SK-N-SH (cell line): ENCODE results near the gene PFDN1. TPM values are rescaled to one million over a fixed set of nuclear protein-coding genes. Genes with fewer than 3 reads are reported as not detected.

Experiments
- CTCF ChIA-PET: fragments of 300-600, 350-600 bp; formaldehyde crosslinking; extraction: SDS; loops from one replicate; lab custom pipeline; 2021; lab: Yijun Ruan, JAX
- POLR2A ChIA-PET: fragments of 350-600 bp; sonication (Branson Sonifier 250); formaldehyde crosslinking; extraction: SDS; loops from one replicate; lab custom pipeline; 2020; ENCODE audit warnings: antibody characterized with exemption, inconsistent platforms; lab: Yijun Ruan, JAX
- DNase-seq: peaks from one replicate; pipeline ENCODE4 v3.0.0; 2012
- H2AFZ ChIP-seq: fragments of 200-600 bp; sonication (generic); 2 replicates; pipeline ENCODE4 v1.8.1; 2016; ENCODE audit warnings: antibody characterized with exemption, mild to moderate bottlenecking, low read depth
- H3F3A ChIP-seq: fragments of 200-600 bp; sonication (generic); replicated peaks from 2 replicates; pipeline ENCODE3; 2016; ENCODE audit warnings: antibody characterized with exemption, mild to moderate bottlenecking; ENCODE audit not compliant: insufficient read depth
- H3K27ac ChIP-seq, 2 experiments: fragments of 200-500 bp in 1 of 2; fragments of 200-600 bp in 1 of 2; sonication (Bioruptor generic) in 1 of 2; sonication (generic), shearing (Covaris generic) in 1 of 2; 2 replicates each; pipeline versions ENCODE4 v1.5.1 to v1.6.1; 2014 to 2016; ENCODE audit warnings: low read depth in 2 of 2, inconsistent platforms in 1 of 2, low read length in 1 of 2, mild to moderate bottlenecking in 1 of 2, mixed read lengths in 1 of 2
- H3K27me3 ChIP-seq: fragments of 200-600 bp; sonication (generic), shearing (Covaris generic); 2 replicates; pipeline ENCODE4 v1.6.1; 2016; ENCODE audit warnings: mixed run types; ENCODE audit not compliant: insufficient read depth
- H3K36me3 ChIP-seq, 2 experiments: fragments of 200-500 bp in 1 of 2; fragments of 200-600 bp in 1 of 2; sonication (Bioruptor generic) in 1 of 2; sonication (generic) in 1 of 2; replicated peaks in 1 of 2; 2 replicates each; pipeline versions ENCODE3 to v1.5.1; 2014 to 2016; ENCODE audit warnings: low read length in 1 of 2, mild to moderate bottlenecking in 1 of 2; ENCODE audit not compliant: insufficient read depth in 2 of 2, control insufficient read depth in 1 of 2
- H3K4me1 ChIP-seq, 2 experiments: fragments of 200-500 bp in 1 of 2; fragments of 200-600 bp in 1 of 2; sonication (Bioruptor generic) in 1 of 2; sonication (generic), shearing (Covaris generic) in 1 of 2; 2 replicates each; pipeline versions ENCODE4 v1.5.1 to v1.6.1; 2014 to 2016; ENCODE audit warnings: low read depth in 1 of 2, low read length in 1 of 2, mixed run types in 1 of 2; ENCODE audit not compliant: insufficient read depth in 2 of 2, control insufficient read depth in 1 of 2
- H3K4me2 ChIP-seq: fragments of 200-600 bp; sonication (generic), shearing (Covaris generic); 2 replicates; pipeline ENCODE4 v1.6.1; 2017; ENCODE audit warnings: mixed run types
- H3K4me3 ChIP-seq, 2 experiments: fragments of 200-500 bp in 1 of 2; fragments of 200-600 bp in 1 of 2; sonication (Bioruptor generic) in 1 of 2; sonication (generic), shearing (Covaris generic) in 1 of 2; 2 replicates each; pipeline versions ENCODE4 v1.5.1 to v1.8.1; 2014 to 2016; ENCODE audit warnings: low read depth in 2 of 2, inconsistent platforms in 1 of 2, low read length in 1 of 2, mild to moderate bottlenecking in 1 of 2, mixed read lengths in 1 of 2, moderate library complexity in 1 of 2
- H3K79me2 ChIP-seq: fragments of 200-600 bp; sonication (generic); 2 replicates; pipeline ENCODE4 v1.8.1; 2017; ENCODE audit warnings: mild to moderate bottlenecking; ENCODE audit not compliant: insufficient read depth
- H3K9ac ChIP-seq: fragments of 200-600 bp; sonication (generic); 2 replicates; pipeline ENCODE4 v1.6.1; 2017; ENCODE audit warnings: mixed run types
- H3K9me2 ChIP-seq: fragments of 200-600 bp; sonication (generic); 2 replicates; pipeline ENCODE4 v1.6.1; 2017; ENCODE audit warnings: mixed run types
- H3K9me3 ChIP-seq: fragments of 200-600 bp; sonication (generic); 2 replicates; pipeline ENCODE4 v1.6.1; 2017; ENCODE audit warnings: mixed run types, mild to moderate bottlenecking, moderate library complexity
- H4K20me1 ChIP-seq: fragments of 200-600 bp; sonication (generic); 2 replicates; pipeline ENCODE4 v1.6.1; 2017; ENCODE audit warnings: mild to moderate bottlenecking, mixed run types; ENCODE audit not compliant: insufficient read depth
- CHD2 ChIP-seq: fragments of 150-350 bp; IDR thresholded peaks from 2 replicates; pipeline ENCODE4 v1.6.1; 2018; ENCODE audit warnings: low read length; ENCODE audit not compliant: partially characterized antibody
- ELF1 ChIP-seq: IDR thresholded peaks from 2 replicates; pipeline ENCODE4 v1.4.0; 2012
- EP300 ChIP-seq, 2 experiments: IDR thresholded peaks; 2 replicates each; pipeline versions ENCODE4 v1.4.0 to v1.6.1; 2012; ENCODE audit warnings: borderline replicate concordance in 1 of 2, low read depth in 1 of 2, low read length in 1 of 2
- EZH2phosphoT487 ChIP-seq: fragments of 200-600 bp; sonication (generic); IDR thresholded peaks from 2 replicates; pipeline ENCODE4 v1.6.1; 2017; ENCODE audit warnings: low read depth, mixed run types, mild to moderate bottlenecking, antibody characterized with exemption, moderate library complexity, borderline replicate concordance
- FOSL2 ChIP-seq: IDR thresholded peaks from 2 replicates; pipeline ENCODE4 v1.4.0; 2012; ENCODE audit warnings: low read depth, mild to moderate bottlenecking, moderate library complexity, borderline replicate concordance
- FOXJ3 ChIP-seq: sonication (generic); formaldehyde crosslinking; IDR thresholded peaks from 2 replicates; pipeline ENCODE4 v1.5.1; 2020; ENCODE audit warnings: mild to moderate bottlenecking, missing genetic modification reagents
- GATA2 ChIP-seq: sonication (generic); formaldehyde crosslinking; IDR thresholded peaks from 2 replicates; pipeline ENCODE4 v1.5.0; 2020; ENCODE audit warnings: mild to moderate bottlenecking, missing genetic modification reagents
- JUND ChIP-seq: IDR thresholded peaks from 2 replicates; pipeline ENCODE4 v1.4.0; 2012
- MEF2A ChIP-seq: IDR thresholded peaks from 2 replicates; pipeline ENCODE4 v1.4.0; 2012; ENCODE audit warnings: low read depth, borderline replicate concordance
- NFIC ChIP-seq: IDR thresholded peaks from 2 replicates; pipeline ENCODE4 v1.4.0; 2012; ENCODE audit warnings: borderline replicate concordance
- NRF1 ChIP-seq: IDR thresholded peaks from 2 replicates; pipeline ENCODE4 v1.6.1; 2012; ENCODE audit warnings: low read depth, mild to moderate bottlenecking, low read length
- PBX3 ChIP-seq: IDR thresholded peaks from 2 replicates; pipeline ENCODE4; 2012
- RAD21 ChIP-seq: IDR thresholded peaks from 2 replicates; pipeline ENCODE4 v1.6.1; 2012; ENCODE audit warnings: mild to moderate bottlenecking, low read length
- REST ChIP-seq: IDR thresholded peaks from 2 replicates; pipeline ENCODE4 v1.6.1; 2012; ENCODE audit warnings: mild to moderate bottlenecking, low read depth, low read length, moderate library complexity
- RFX5 ChIP-seq: IDR thresholded peaks from 2 replicates; pipeline ENCODE4 v1.6.1; 2012; ENCODE audit warnings: mild to moderate bottlenecking, improper control_type of control experiment, low read length
- RXRA ChIP-seq: IDR thresholded peaks from 2 replicates; pipeline ENCODE4 v1.4.0; 2012; ENCODE audit warnings: low read depth, mild to moderate bottlenecking, borderline replicate concordance
- SIN3A ChIP-seq: IDR thresholded peaks from 2 replicates; pipeline ENCODE4 v1.6.1; 2012; ENCODE audit warnings: low read depth, mild to moderate bottlenecking, low read length, moderate library complexity, borderline replicate concordance
- SMC3 ChIP-seq: IDR thresholded peaks from 2 replicates; pipeline ENCODE4 v1.6.1; 2012; ENCODE audit warnings: low read depth, low read length, improper control_type of control experiment
- TAF1 ChIP-seq: IDR thresholded peaks from 2 replicates; pipeline ENCODE4 v1.6.1; 2012; ENCODE audit warnings: low read depth, mild to moderate bottlenecking, low read length, moderate library complexity, borderline replicate concordance
- TCF12 ChIP-seq: IDR thresholded peaks from 2 replicates; pipeline ENCODE4 v1.4.0; 2012
- TEAD4 ChIP-seq: IDR thresholded peaks from 2 replicates; pipeline ENCODE4 v1.4.0; 2012; ENCODE audit warnings: mild to moderate bottlenecking, borderline replicate concordance; ENCODE audit not compliant: insufficient read depth
- USF1 ChIP-seq: IDR thresholded peaks from 2 replicates; pipeline ENCODE4 v1.4.0; 2012; ENCODE audit warnings: low read depth, borderline replicate concordance
- YY1 ChIP-seq: IDR thresholded peaks from 2 replicates; pipeline ENCODE4 v1.4.0; 2012; ENCODE audit warnings: low read depth, mild to moderate bottlenecking
- WGBS: methylation state at CpG from one replicate; pipeline ENCODE4 v1.1.6; 2017; ENCODE audit warnings: low lambda C conversion rate; 5-methylcytosine and 5-hydroxymethylcytosine counted together
- polyA plus RNA-seq, 3 experiments: library from polyadenylated mRNA; depleted of rRNA; stranded (reverse); fragments of >200 nt; gene quantifications; 2 replicates each; pipeline ENCODE4 v1.2.3, GENCODE V29; 2012
- TF ChIP-seq, protein P1 (sequence below): fragments of 150-350 bp; IDR thresholded peaks from 2 replicates; pipeline ENCODE4 v1.6.1; 2016; ENCODE audit warnings: mild to moderate bottlenecking, low read depth, low read length
- TF ChIP-seq, protein P2 (sequence below): fragments of 200-600 bp; sonication (generic); IDR thresholded peaks from 2 replicates; pipeline ENCODE4 v1.6.1; 2017; ENCODE audit warnings: antibody characterized with exemption, mild to moderate bottlenecking, moderate library complexity

PFDN1 gene
- polyA plus RNA-seq, 1 of the 3 experiments (the other 2 are of a cell fraction), result 55.2 TPM

DNA sequence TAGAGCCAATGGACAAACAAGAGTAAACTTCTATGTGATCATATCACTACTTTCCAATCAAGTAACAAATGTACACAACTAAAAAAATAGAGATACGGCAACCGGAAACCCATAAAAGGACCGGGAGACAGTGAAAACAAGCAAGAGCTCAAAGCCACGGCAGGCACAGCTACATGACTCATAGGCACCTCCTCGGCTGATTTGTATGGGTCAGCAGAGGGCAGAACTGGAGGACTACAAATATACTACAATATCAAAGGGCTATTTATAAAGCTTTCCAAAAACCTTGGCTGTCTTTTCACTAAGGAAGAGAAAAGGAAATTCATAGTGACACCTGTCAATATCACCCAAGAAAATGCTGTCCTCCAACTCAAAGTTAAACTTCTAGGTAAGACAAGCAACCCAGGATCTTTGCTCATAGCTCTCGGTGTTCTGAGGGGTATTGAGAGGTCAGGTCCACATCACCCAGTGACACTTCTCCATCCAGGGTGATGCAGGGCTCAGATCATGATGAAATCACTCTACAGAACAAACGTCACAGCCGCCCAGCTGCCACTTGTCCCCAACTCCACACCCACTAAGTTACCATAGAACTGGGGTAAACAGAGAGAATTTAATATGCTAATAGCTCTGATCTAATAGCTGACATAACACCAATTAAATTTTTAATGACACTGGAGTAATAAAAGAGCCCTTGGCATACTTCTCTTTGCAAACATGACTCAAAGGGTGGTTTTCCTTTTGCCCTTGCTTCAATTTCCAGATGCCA is 41.3 kb downstream of the PFDN1 start:
- WGBS, result 39% methylated on average over 8 of the region's 8 CpGs
- H3K4me3 ChIP-seq, result no peak overlapping the region

More for the DNA sequence above, 41.3 kb downstream of the PFDN1 start:
- peak overlapping the region; percentile 6 for H3K4me2 ChIP-seq
- POLR2A ChIA-PET, result interaction anchor here (0.6 kb wide), 1 partner anchor 830 kb away, joined by 5 read pairs; no protein-coding TSS in a partner anchor
- peak overlapping the region; percentile 61 for H2AFZ ChIP-seq
- DNase-seq, result no peak
- no peaks in the 10 kb centered on the region for H3K9me3 ChIP-seq
- H4K20me1 ChIP-seq, result no peaks in the 10 kb centered on the region
- CTCF ChIA-PET, result interaction anchor here (1.0 to 3.1 kb wide), 5 partner anchors 17 to 90 kb away, joined by 3 to 14 read pairs (median 6); partner anchors contain the start of gene HBEGF
- H3K4me1 ChIP-seq, result peaks cover 7 to 24% of the 10 kb centered on the region in 2 experiments; a peak in 3 of 4 replicates
- peaks cover 30% of the 10 kb centered on the region for H3F3A ChIP-seq
- TF ChIP-seq RAD21 (no peak), GATA2 (no peak), SMC3 (no peak), ELF1 (no peak), JUND (peak; percentile 50; the same call in 1 of the 2 replicates), REST (no peak), FOXJ3 (CRISPR knock-in tag) (no peak), TEAD4 (no peak), TAF1 (no peak), FOSL2 (peak; percentile 78), EZH2phosphoT487 (no peak), EP300 (IDR thresholded peaks at IDR 0.05; ENCODE audit: borderline replicate concordance in 1 of 2, low read depth in 1 of 2, low read length in 1 of 2) (no peak), MEF2A (no peak), RXRA (no peak), TCF12 (no peak), PBX3 (peak; percentile 48), YY1 (no peak), NRF1 (no peak), RFX5 (no peak), SIN3A (no peak), NFIC (no peak), USF1 (no peak), CHD2 (no peak)
- TF ChIP-seq, protein P1, sequence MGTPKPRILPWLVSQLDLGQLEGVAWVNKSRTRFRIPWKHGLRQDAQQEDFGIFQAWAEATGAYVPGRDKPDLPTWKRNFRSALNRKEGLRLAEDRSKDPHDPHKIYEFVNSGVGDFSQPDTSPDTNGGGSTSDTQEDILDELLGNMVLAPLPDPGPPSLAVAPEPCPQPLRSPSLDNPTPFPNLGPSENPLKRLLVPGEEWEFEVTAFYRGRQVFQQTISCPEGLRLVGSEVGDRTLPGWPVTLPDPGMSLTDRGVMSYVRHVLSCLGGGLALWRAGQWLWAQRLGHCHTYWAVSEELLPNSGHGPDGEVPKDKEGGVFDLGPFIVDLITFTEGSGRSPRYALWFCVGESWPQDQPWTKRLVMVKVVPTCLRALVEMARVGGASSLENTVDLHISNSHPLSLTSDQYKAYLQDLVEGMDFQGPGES, result no peak
- TF ChIP-seq, protein P2, sequence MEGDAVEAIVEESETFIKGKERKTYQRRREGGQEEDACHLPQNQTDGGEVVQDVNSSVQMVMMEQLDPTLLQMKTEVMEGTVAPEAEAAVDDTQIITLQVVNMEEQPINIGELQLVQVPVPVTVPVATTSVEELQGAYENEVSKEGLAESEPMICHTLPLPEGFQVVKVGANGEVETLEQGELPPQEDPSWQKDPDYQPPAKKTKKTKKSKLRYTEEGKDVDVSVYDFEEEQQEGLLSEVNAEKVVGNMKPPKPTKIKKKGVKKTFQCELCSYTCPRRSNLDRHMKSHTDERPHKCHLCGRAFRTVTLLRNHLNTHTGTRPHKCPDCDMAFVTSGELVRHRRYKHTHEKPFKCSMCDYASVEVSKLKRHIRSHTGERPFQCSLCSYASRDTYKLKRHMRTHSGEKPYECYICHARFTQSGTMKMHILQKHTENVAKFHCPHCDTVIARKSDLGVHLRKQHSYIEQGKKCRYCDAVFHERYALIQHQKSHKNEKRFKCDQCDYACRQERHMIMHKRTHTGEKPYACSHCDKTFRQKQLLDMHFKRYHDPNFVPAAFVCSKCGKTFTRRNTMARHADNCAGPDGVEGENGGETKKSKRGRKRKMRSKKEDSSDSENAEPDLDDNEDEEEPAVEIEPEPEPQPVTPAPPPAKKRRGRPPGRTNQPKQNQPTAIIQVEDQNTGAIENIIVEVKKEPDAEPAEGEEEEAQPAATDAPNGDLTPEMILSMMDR, result peak; percentile 38
- TF ChIP-seq, all 33 proteins: peak for 4
- H3K9me2 ChIP-seq, result no peaks in the 10 kb centered on the region
- no peak overlapping the region for H3K9ac ChIP-seq
- H3K27me3 ChIP-seq, result no peaks in the 10 kb centered on the region
- peaks cover 50% of the 10 kb centered on the region for H3K79me2 ChIP-seq
- peak overlapping the region in 1 of 2 experiments; percentile 79; a peak in 2 of 4 replicates for H3K27ac ChIP-seq
- peaks cover 2 to 3% of the 10 kb centered on the region in 2 experiments for H3K36me3 ChIP-seq
